Parathyroid adenoma (tissue), 2 donors: Measurements from ENCODE around the gene STK11IP.

ENCODE experiments used
- H2AFZ ChIP-seq: fragments of 300-600 bp; sonication (generic); one replicate; pipeline ENCODE4 v1.7.0; 2017; ENCODE audit warnings: antibody characterized with exemption, mild to moderate bottlenecking
- H3K27ac ChIP-seq: fragments of 300-600 bp; sonication (generic); one replicate; pipeline ENCODE4 v1.7.0; 2017
- H3K27me3 ChIP-seq: fragments of 300-600 bp; sonication (generic); one replicate; pipeline ENCODE4 v1.7.0; 2017; ENCODE audit warnings: low read length; ENCODE audit not compliant: control insufficient read depth, insufficient read depth
- H3K36me3 ChIP-seq: fragments of 300-600 bp; sonication (generic); one replicate; pipeline ENCODE4 v1.7.0; 2017; ENCODE audit warnings: low read length; ENCODE audit not compliant: control insufficient read depth, insufficient read depth
- H3K4me1 ChIP-seq: fragments of 300-600 bp; sonication (generic); one replicate; pipeline ENCODE4 v1.7.0; 2017; ENCODE audit warnings: control low read depth
- H3K4me2 ChIP-seq: fragments of 300-600 bp; sonication (generic); one replicate; pipeline ENCODE4 v1.7.0; 2017; ENCODE audit warnings: low read length
- H3K4me3 ChIP-seq: fragments of 300-600 bp; sonication (generic); one replicate; pipeline ENCODE4 v1.7.0; 2017; ENCODE audit warnings: low read depth, low read length
- H3K79me2 ChIP-seq: fragments of 300-600 bp; sonication (generic); one replicate; pipeline ENCODE4 v1.7.0; 2017; ENCODE audit warnings: control low read depth
- H3K9ac ChIP-seq: fragments of 300-600 bp; sonication (generic); one replicate; pipeline ENCODE4 v1.7.0; 2017; ENCODE audit warnings: mild to moderate bottlenecking
- H3K9me3 ChIP-seq: fragments of 300-600 bp; sonication (generic); one replicate; pipeline ENCODE4 v1.7.0; 2017; ENCODE audit warnings: low read length; ENCODE audit not compliant: control insufficient read depth
- CTCF ChIP-seq: fragments of 300-600 bp; sonication (generic); IDR thresholded peaks from one replicate; pipeline ENCODE4 v1.7.0; 2017; ENCODE audit warnings: antibody characterized with exemption, mild to moderate bottlenecking
- donor health status: primary hyperparathyroidism.

Gene STK11IP

GRCh38 chr2:219630770-219631405, 33.2 kb downstream of the STK11IP start:
- TF ChIP-seq CTCF = no peak
- H3K79me2 ChIP-seq = no peaks in the 10 kb centered on the region
- H3K4me1 ChIP-seq = peaks cover 4% of the 10 kb centered on the region
- no peak overlapping the region for H3K4me2 ChIP-seq
- H3K36me3 ChIP-seq = no peaks in the 10 kb centered on the region
- no peak overlapping the region for H3K4me3 ChIP-seq
- H3K9me3 ChIP-seq = no peaks in the 10 kb centered on the region
- no peak overlapping the region for H3K27ac ChIP-seq
- H3K27me3 ChIP-seq = no peaks in the 10 kb centered on the region
- no peak overlapping the region for H3K9ac ChIP-seq
- no peak overlapping the region for H2AFZ ChIP-seq

- TF ChIP-seq CTCF = no peak
- H3K36me3 ChIP-seq = no peaks in the 10 kb centered on the region
- no peak overlapping the region for H3K27ac ChIP-seq
- H3K27me3 ChIP-seq = no peaks in the 10 kb centered on the region
- no peak overlapping the region for H3K4me2 ChIP-seq
- H3K4me1 ChIP-seq = peaks cover 4% of the 10 kb centered on the region
- H3K79me2 ChIP-seq = no peaks in the 10 kb centered on the region
- H3K4me3 ChIP-seq = no peak overlapping the region
- no peaks in the 10 kb centered on the region for H3K9me3 ChIP-seq
- no peak overlapping the region for H3K9ac ChIP-seq
- H2AFZ ChIP-seq = no peak overlapping the region
Measured at GRCh38 chr2:219631406-219631891, 33.8 kb downstream of the STK11IP start.

GRCh38 chr2:219631904-219632759, 34.5 kb downstream of the STK11IP start:
- Histone ChIP-seq H3K4me1 (peaks cover 4% of the 10 kb centered on the region), H3K36me3 (no peaks in the 10 kb centered on the region)
- TF ChIP-seq CTCF = no peak

GRCh38 chr2:219632760-219633105, 35.1 kb downstream of the STK11IP start:
- Histone ChIP-seq H3K9ac (no peak overlapping the region), H3K4me2 (no peak overlapping the region), H2AFZ (no peak overlapping the region), H3K4me3 (no peak overlapping the region), H3K4me1 (peaks cover 4% of the 10 kb centered on the region), H3K9me3 (no peaks in the 10 kb centered on the region), H3K79me2 (no peaks in the 10 kb centered on the region), H3K27me3 (no peaks in the 10 kb centered on the region), H3K36me3 (no peaks in the 10 kb centered on the region), H3K27ac (no peak overlapping the region)
- TF ChIP-seq CTCF = no peak

More at GRCh38 chr2:219631904-219632759, 34.5 kb downstream of the STK11IP start:
- Histone ChIP-seq H3K9me3 (no peaks in the 10 kb centered on the region), H3K4me2 (no peak overlapping the region), H3K4me3 (no peak overlapping the region), H3K79me2 (no peaks in the 10 kb centered on the region), H2AFZ (no peak overlapping the region), H3K9ac (no peak overlapping the region), H3K27ac (no peak overlapping the region), H3K27me3 (no peaks in the 10 kb centered on the region)
